GM12878 (cell line): ENCODE measurements around the gene IGF2R. TPM values are rescaled to one million over a fixed set of nuclear protein-coding genes. Genes with fewer than 3 reads are reported as not detected.

ENCODE experiments used
- ATAC-seq: fragments of 200-7000 bp; cut with Tn5 transposase; 3 replicates; pipeline ENCODE4 v1.9.1; 2020; ENCODE audit warnings: mild to moderate bottlenecking, moderate library complexity
- BruUV-seq: library from RNA; stranded (reverse); fragments of 400-500 nt; replicated peaks from 2 replicates; lab custom pipeline; 2021; lab: Mats Ljungman, UMichigan
- CTCF ChIA-PET: fragments of 300-600 bp; sonication (Branson Sonifier 250); formaldehyde crosslinking; extraction: SDS; loops from one replicate; lab custom pipeline; 2021; ENCODE audit warnings: inconsistent platforms; lab: Yijun Ruan, JAX
- POLR2A ChIA-PET: fragments of 350-600 bp; formaldehyde crosslinking; extraction: SDS; loops from one replicate; lab custom pipeline; 2021; ENCODE audit warnings: inconsistent platforms; lab: Charles Lee
- RAD21 ChIA-PET: fragments of 300-600 bp; sonication (Branson Sonifier 250); formaldehyde crosslinking; loops from one replicate; lab custom pipeline; 2023; ENCODE audit warnings: antibody characterized with exemption; ENCODE audit not compliant: unreplicated experiment; lab: Charles Lee
- SMC1A ChIA-PET: fragments of 300-600 bp; sonication (Branson Sonifier 250); formaldehyde crosslinking; loops from one replicate; lab custom pipeline; 2023; ENCODE audit not compliant: unreplicated experiment, uncharacterized antibody; lab: Charles Lee
- DNase-seq: peaks from one replicate; pipeline ENCODE4 v3.0.0-alpha.2; 2011; ENCODE audit warnings: low read depth, low spot score
- FAIRE-seq: peaks from 3 replicates; lab custom pipeline; 2011; peaks lifted over from hg19 to GRCh38; lab: Jason Lieb, UNC
- H2AFZ ChIP-seq: 2 replicates; pipeline ENCODE4 v1.6.0; 2011; ENCODE audit warnings: low read depth, low read length, control low read depth; ENCODE audit not compliant: control insufficient read depth
- H3K27ac ChIP-seq: 2 replicates; pipeline ENCODE4 v1.5.1; 2011; ENCODE audit warnings: control low read depth; ENCODE audit not compliant: control insufficient read depth, insufficient read depth
- H3K27me3 ChIP-seq, 2 experiments: replicated peaks in 1 of 2; 2 replicates each; pipeline versions ENCODE4 v1.6.0 to v1.6.1; 2011; ENCODE audit warnings: low read length in 1 of 2; ENCODE audit not compliant: control insufficient read depth in 2 of 2, insufficient read depth in 2 of 2
- H3K36me3 ChIP-seq, 2 experiments: 2 replicates each; pipeline ENCODE4 v1.5.1; 2011; ENCODE audit warnings: low read length in 1 of 2; ENCODE audit not compliant: control insufficient read depth in 2 of 2, insufficient read depth in 2 of 2
- H3K4me1 ChIP-seq: 2 replicates; pipeline ENCODE4 v1.6.1; 2011; ENCODE audit warnings: mild to moderate bottlenecking, low read length, moderate library complexity, mixed read lengths; ENCODE audit not compliant: control insufficient read depth, insufficient read depth
- H3K4me2 ChIP-seq: 2 replicates; pipeline ENCODE4 v1.6.0; 2011; ENCODE audit warnings: control low read depth; ENCODE audit not compliant: control insufficient read depth, insufficient read depth
- H3K4me3 ChIP-seq: fragments of 200-600 bp; sonication (generic); 2 replicates; pipeline ENCODE4 v1.5.1; 2016
- H3K79me2 ChIP-seq: 2 replicates; pipeline ENCODE4 v1.6.0; 2011; ENCODE audit warnings: low read length; ENCODE audit not compliant: control insufficient read depth, insufficient read depth
- H3K9ac ChIP-seq: 2 replicates; pipeline ENCODE4 v1.8.0; 2011; ENCODE audit warnings: low read length, control low read depth, mixed read lengths; ENCODE audit not compliant: control insufficient read depth, insufficient read depth
- H3K9me3 ChIP-seq: replicated peaks from 3 replicates; pipeline ENCODE4 v1.5.1; 2011; ENCODE audit warnings: mild to moderate bottlenecking, low read length; ENCODE audit not compliant: control insufficient read depth, insufficient read depth
- H4K20me1 ChIP-seq: 2 replicates; pipeline ENCODE4 v1.6.0; 2011; ENCODE audit not compliant: control insufficient read depth, insufficient read depth
- CEBPB ChIP-seq, 2 experiments: fragments of 150-350 bp in 1 of 2; IDR thresholded peaks; 2 replicates each; pipeline ENCODE4 v1.6.1; 2012 to 2014; ENCODE audit warnings: low read depth in 2 of 2, low read length in 2 of 2, borderline replicate concordance in 1 of 2, inconsistent platforms in 1 of 2
- CHD1 ChIP-seq: IDR thresholded peaks from 2 replicates; pipeline ENCODE4 v1.6.1; 2012; ENCODE audit warnings: low read depth, low read length, improper control_type of control experiment
- CREM ChIP-seq: IDR thresholded peaks from 2 replicates; pipeline ENCODE4 v1.6.1; 2014; ENCODE audit warnings: antibody characterized with exemption, low read depth
- GATAD2B ChIP-seq: fragments of 450-650 bp; conservative IDR thresholded peaks from 2 replicates; pipeline ENCODE4 v1.6.1; 2017; ENCODE audit warnings: low read depth, mild to moderate bottlenecking, moderate library complexity
- HCFC1 ChIP-seq: fragments of 150-350 bp; IDR thresholded peaks from 2 replicates; pipeline ENCODE4 v1.6.1; 2014; ENCODE audit warnings: low read length
- IKZF1 ChIP-seq: fragments of 450-650 bp; conservative IDR thresholded peaks from 2 replicates; pipeline ENCODE4 v1.6.1; 2017; ENCODE audit warnings: antibody characterized with exemption, mild to moderate bottlenecking
- LARP7 ChIP-seq: fragments of 450-650 bp; IDR thresholded peaks from 2 replicates; pipeline ENCODE4 v1.6.1; 2017; ENCODE audit warnings: mild to moderate bottlenecking
- NFYA ChIP-seq: IDR thresholded peaks from 2 replicates; pipeline ENCODE4 v1.6.1; 2011; ENCODE audit warnings: low read depth, mild to moderate bottlenecking, low read length, improper control_type of control experiment, borderline replicate concordance
- NR2C1 ChIP-seq: fragments of 450-650 bp; IDR thresholded peaks from 2 replicates; pipeline ENCODE4 v1.6.1; 2017; ENCODE audit warnings: antibody characterized with exemption, mild to moderate bottlenecking, moderate library complexity
- NR2C2 ChIP-seq: IDR thresholded peaks from 2 replicates; pipeline ENCODE4 v1.6.1; 2011; ENCODE audit warnings: borderline replicate concordance, low read depth; ENCODE audit not compliant: control insufficient read depth, insufficient read length
- PML ChIP-seq: IDR thresholded peaks from 2 replicates; pipeline ENCODE4 v1.6.1; 2012; ENCODE audit warnings: low read length, inconsistent platforms
- RAD21 ChIP-seq: IDR thresholded peaks from 2 replicates; pipeline ENCODE4 v1.6.1; 2011; ENCODE audit warnings: mild to moderate bottlenecking, low read depth, low read length, moderate library complexity; ENCODE audit not compliant: insufficient read depth
- SMAD1 ChIP-seq: fragments of 450-650 bp; IDR thresholded peaks from 2 replicates; pipeline ENCODE4 v1.6.1; 2018; ENCODE audit warnings: mild to moderate bottlenecking, low read depth; ENCODE audit not compliant: partially characterized antibody
- TAF1 ChIP-seq: IDR thresholded peaks from 2 replicates; pipeline ENCODE4 v1.6.1; 2011; ENCODE audit warnings: mild to moderate bottlenecking, low read depth, low read length, borderline replicate concordance
- TCF7 ChIP-seq: IDR thresholded peaks from 2 replicates; pipeline ENCODE4 v1.6.1; 2014; ENCODE audit warnings: antibody characterized with exemption, borderline replicate concordance
- WGBS: methylation state at CpG from one replicate; pipeline ENCODE4 v1.1.6; 2016; ENCODE audit warnings: low lambda C conversion rate; ENCODE audit not compliant: insufficient replicate concordance, insufficient coverage; ENCODE audit errors: missing lambda C conversion rate; 5-methylcytosine and 5-hydroxymethylcytosine counted together
- in situ Hi-C: fragments of 300-500 bp; cut with MboI; formaldehyde crosslinking; loops from 9 replicates; pipeline ENCODE4 v1.14.3; 2018; ENCODE audit warnings: mixed read lengths
- intact Hi-C: fragments of 100-400 bp; cut with micrococcal nuclease; formaldehyde crosslinking; loops from one replicate; pipeline ENCODE4 v1.14.2; 2022; ENCODE audit not compliant: unreplicated experiment
- polyA plus RNA-seq, 11 experiments: library from polyadenylated mRNA; depleted of rRNA in 4 of 11; unstranded in 6 of 11; stranded (reverse) in 5 of 11; fragments of >200 nt; fragmentation: Nextera tagmentation in 4 of 11; fragmentation: Illumina TruSeq in 1 of 11; extraction: Ambion mirVana in 4 of 11; extraction: Trizol in 1 of 11; gene quantifications; 1 replicate in 1 of 11; 2 replicates in 10 of 11; pipeline versions ENCODE4 v1.2.1 to v1.2.3, GENCODE V29; 2011 to 2016; ENCODE audit warnings: inconsistent platforms in 2 of 11, missing spikeins in 2 of 11, low read depth in 1 of 11
- total RNA-seq, 4 experiments: library from RNA; depleted of rRNA in 3 of 4; stranded (reverse); fragments of >200 nt in 3 of 4; fragmentation: Illumina TruSeq in 1 of 4; extraction: Trizol in 1 of 4; gene quantifications; 2 replicates each; pipeline versions ENCODE4 v1.2.1 to v1.2.3, GENCODE V29; 2013 to 2021
- TF ChIP-seq, protein P1 (sequence below): fragments of 450-650 bp; IDR thresholded peaks from 2 replicates; pipeline ENCODE4 v1.6.1; 2018; ENCODE audit warnings: borderline replicate concordance, mild to moderate bottlenecking; ENCODE audit not compliant: partially characterized antibody

Gene IGF2R
- total and polyA plus RNA-seq, 10 of the 15 experiments (the other 5 are each of a cell fraction or from before 2014, with no cell fraction given): 1.00 to 40.1 (median 16.8) TPM

DNA sequence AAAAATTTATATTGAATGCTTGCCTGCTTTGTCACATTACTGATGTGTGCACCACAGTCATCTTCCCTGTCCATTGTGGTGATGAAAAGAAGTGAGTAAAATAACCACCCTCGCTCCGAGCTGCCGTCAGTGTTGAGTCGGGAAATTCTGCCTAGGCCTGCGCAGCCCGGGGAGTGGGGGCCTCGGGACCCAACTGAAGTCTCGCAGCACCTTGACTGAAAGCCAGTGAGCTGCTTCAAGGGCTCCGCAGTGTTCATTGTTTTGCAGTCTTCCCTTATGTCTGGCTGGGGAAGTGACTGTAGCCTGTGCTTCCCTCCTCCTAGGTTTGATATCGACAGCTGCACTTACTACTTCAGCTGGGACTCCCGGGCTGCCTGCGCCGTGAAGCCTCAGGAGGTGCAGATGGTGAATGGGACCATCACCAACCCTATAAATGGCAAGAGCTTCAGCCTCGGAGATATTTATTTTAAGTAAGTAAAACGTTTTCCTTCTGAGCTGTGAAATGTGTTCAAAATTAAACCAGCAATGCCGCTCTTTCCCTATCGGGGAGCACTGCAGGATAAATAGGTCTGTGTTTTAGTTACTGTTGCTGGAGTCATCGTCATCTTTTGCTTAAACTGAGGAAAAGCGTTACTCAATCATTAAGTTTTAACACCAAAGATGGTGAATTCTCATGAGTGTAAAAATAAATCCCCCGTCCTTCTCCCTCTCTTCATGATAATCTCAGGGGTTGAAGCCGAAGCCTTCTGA is 120.1 kb downstream of the IGF2R start (continued):
- TF ChIP-seq, protein P1, sequence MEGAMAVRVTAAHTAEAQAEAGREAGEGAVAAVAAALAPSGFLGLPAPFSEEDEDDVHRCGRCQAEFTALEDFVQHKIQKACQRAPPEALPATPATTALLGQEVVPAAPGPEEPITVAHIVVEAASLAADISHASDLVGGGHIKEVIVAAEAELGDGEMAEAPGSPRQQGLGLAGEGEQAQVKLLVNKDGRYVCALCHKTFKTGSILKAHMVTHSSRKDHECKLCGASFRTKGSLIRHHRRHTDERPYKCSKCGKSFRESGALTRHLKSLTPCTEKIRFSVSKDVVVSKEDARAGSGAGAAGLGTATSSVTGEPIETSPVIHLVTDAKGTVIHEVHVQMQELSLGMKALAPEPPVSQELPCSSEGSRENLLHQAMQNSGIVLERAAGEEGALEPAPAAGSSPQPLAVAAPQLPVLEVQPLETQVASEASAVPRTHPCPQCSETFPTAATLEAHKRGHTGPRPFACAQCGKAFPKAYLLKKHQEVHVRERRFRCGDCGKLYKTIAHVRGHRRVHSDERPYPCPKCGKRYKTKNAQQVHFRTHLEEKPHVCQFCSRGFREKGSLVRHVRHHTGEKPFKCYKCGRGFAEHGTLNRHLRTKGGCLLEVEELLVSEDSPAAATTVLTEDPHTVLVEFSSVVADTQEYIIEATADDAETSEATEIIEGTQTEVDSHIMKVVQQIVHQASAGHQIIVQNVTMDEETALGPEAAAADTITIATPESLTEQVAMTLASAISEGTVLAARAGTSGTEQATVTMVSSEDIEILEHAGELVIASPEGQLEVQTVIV: no peak
- no peak for TF ChIP-seq NR2C1
- no peak for TF ChIP-seq RAD21
- no peak for TF ChIP-seq CEBPB (IDR thresholded peaks at IDR 0.05; ENCODE audit: borderline replicate concordance in 1 of 2, low read depth in 2 of 2, low read length in 2 of 2)
- TF ChIP-seq, all 136 proteins: peak for 0

- Histone ChIP-seq H3K79me2 (no peaks in the 10 kb centered on the region), H3K27me3 (no peaks in the 10 kb centered on the region), H3K27ac (no peak overlapping the region), H4K20me1 (no peaks in the 10 kb centered on the region), H3K36me3 (peaks cover 24 to 26% of the 10 kb centered on the region in 2 experiments), H3K4me3 (no peak overlapping the region), H3K9me3 (no peaks in the 10 kb centered on the region), H3K4me2 (no peak overlapping the region), H3K4me1 (no peaks in the 10 kb centered on the region), H2AFZ (no peak overlapping the region), H3K9ac (no peak overlapping the region)
- intact Hi-C loops (no loop called here), in situ Hi-C loops (no loop called here)
- ChIA-PET RAD21 (interaction anchor here (0.5 kb wide), 1 partner anchor 226 kb away, joined by 3 read pairs; no protein-coding TSS in a partner anchor), POLR2A (no interaction called here), SMC1A (no interaction called here), CTCF (interaction anchor here (1.2 to 2.3 kb wide), 3 partner anchors 10 to 366 kb away, joined by 3 to 6 read pairs (median 6); no protein-coding TSS in a partner anchor)
- WGBS: 88% methylated on average over 7 of the region's 7 CpGs
- BruUV-seq: no TSS peak
- no peak for DNase-seq
- no peak for ATAC-seq
- TF ChIP-seq CREM (no peak), CHD1 (no peak), TAF1 (no peak), SMAD1 (no peak), IKZF1 (no peak), GATAD2B (no peak), NR2C2 (no peak), TCF7 (no peak), NFYA (no peak), PML (no peak), HCFC1 (no peak), LARP7 (no peak)
- FAIRE-seq: no peak
Observed at GRCh38 chr6:160089534-160089897, 120.6 kb downstream of the IGF2R start.
